Erythroblast (primary cell): Measurements from ENCODE around the gene CENPF.
"Not testable (repeated sequence)": the region's sequence is repeated elsewhere in the genome, so short reads cannot be mapped to it uniquely, and the experiment has no call there.

Experiments
- GATA1 ChIP-seq: IDR thresholded peaks from 2 replicates; pipeline ENCODE4 v1.6.1; 2011; ENCODE audit warnings: low read depth, mild to moderate bottlenecking, control low read depth, low read length, moderate library complexity
- POLR2A ChIP-seq: IDR thresholded peaks from 2 replicates; pipeline ENCODE4 v1.6.1; 2011; ENCODE audit warnings: mild to moderate bottlenecking, low read length

DNA sequence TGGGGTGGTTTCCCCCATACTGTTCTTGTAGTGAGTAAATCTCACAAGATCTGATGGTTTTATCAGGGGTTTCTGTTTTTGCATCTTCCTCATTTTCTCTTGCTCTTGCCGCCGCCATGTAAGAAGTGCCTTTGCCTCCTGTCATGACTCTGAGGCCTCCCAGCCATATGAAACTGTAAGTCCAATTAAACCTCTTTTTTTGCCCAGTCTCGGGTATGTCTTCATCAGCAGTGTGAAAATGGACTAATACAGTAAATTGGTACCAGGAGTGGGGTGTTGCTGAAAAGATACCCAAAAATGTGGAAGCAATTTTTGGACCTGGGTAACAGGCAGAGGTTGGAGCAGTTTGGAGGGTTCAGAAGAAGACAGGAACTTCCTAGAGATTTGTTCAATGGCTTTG is 26.9 kb upstream of the CENPF start:
- TF ChIP-seq POLR2A, GATA1: not testable (repeated sequence)
